ENCODE results near the gene AANAT.

DNA sequence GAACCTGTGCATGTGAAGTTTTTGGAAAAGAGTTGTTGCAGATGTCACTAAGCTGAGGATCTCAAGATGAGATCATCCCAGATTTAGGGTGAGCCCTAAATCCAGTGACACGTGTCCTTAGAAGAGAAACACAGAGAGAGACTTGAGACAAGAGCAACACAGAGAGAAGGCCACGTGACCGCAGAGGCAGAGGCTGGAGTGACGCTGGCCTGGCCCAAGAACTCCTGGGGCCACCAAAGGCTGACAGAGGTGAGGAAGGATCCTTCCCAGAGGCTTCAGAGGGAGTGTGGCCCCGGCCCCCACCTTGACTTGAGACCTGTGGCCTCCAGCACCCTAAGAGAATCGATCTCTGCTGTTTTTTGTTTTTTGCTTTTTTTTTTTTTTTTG, 45.9 kb downstream of the AANAT start:
- no peak for TF ChIP-seq ZFP37 (tag by site-specific recombination; IDR thresholded peaks at IDR 0.05)
- TF ChIP-seq ZSCAN18 (tag by site-specific recombination; IDR thresholded peaks at IDR 0.05) = no peak
- TF ChIP-seq TCF7L2 (IDR thresholded peaks at IDR 0.05; ENCODE audit: borderline replicate concordance, low read depth, low read length) = no peak
- TF ChIP-seq CTCF (tag by site-specific recombination; IDR thresholded peaks at IDR 0.05) = no peak
- no peak for TF ChIP-seq ZNF140 (tag by site-specific recombination; IDR thresholded peaks at IDR 0.05)
- TF ChIP-seq ZNF302 (tag by site-specific recombination; IDR thresholded peaks at IDR 0.05; ENCODE audit: low read depth) = no peak
- TF ChIP-seq ZNF521 (tag by site-specific recombination; IDR thresholded peaks at IDR 0.05) = no peak
- no peak for TF ChIP-seq HOXA7 (CRISPR knock-in tag; IDR thresholded peaks at IDR 0.05; ENCODE audit: borderline replicate concordance)
- TF ChIP-seq SP2 (tag by site-specific recombination; IDR thresholded peaks at IDR 0.05) = no peak
- TF ChIP-seq MZF1 (tag by site-specific recombination; IDR thresholded peaks at IDR 0.05; ENCODE audit: borderline replicate concordance) = no peak
- no peak for TF ChIP-seq ZNF221 (tag by site-specific recombination; IDR thresholded peaks at IDR 0.05; ENCODE audit: borderline replicate concordance)
- TF ChIP-seq ZNF513 (tag by site-specific recombination; IDR thresholded peaks at IDR 0.05) = no peak
- TF ChIP-seq ZFP41 (tag by site-specific recombination; IDR thresholded peaks at IDR 0.05; ENCODE audit: borderline replicate concordance) = no peak

Measured in HEK293 (cell line).